ENCODE results near the gene ALG1L2.
"Not testable (repeated sequence)": the region's sequence is repeated elsewhere in the genome, so short reads cannot be mapped to it uniquely, and the experiment has no call there.

Gene ALG1L2

DNA sequence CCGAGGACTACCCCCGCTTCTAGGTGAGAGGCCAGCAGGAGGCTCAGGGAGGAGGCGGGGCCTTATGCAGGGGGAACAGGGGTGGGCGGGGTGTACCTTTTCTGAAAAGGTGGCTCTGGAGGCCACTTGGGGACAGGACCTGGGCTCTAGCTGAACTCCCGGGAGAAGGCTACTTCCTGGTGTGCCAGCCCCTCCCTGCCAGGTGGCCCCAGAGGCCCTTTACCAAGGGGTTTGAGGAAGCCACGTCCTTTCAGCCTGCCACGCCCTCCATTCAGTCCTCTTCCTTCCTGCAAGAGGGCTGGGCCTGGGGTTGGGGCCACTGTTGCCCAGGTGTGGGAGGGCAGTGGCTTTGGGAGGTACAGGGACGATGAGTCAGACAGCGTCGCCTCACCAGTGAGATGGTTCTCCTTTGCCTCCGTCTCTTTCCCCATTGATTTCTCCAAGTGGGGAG is 12.9 kb downstream of the ALG1L2 start:
- peak in 1 of 2 donors; percentile 46 for DNase-seq

DNA sequence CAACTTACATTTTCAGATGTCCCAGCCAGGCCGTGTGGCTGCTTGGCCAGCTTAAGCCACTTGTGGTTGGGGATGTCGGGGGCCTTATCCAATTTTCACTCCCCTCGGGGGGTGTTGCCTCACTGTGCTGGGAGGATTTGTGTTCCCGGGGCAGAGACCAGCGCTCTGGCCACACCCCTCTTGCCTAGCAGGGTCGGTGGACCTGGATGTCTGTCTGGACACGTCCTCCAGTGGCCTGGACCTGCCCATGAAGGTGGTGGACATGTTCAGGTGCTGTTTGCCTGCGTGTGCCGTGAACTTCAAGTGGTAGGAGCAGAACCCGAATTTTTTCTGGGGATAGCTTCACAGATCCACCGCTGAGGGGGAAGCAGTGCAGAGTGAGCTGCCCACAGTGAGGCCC is 14.2 kb downstream of the ALG1L2 start:
- not testable (repeated sequence) for DNase-seq

DNA sequence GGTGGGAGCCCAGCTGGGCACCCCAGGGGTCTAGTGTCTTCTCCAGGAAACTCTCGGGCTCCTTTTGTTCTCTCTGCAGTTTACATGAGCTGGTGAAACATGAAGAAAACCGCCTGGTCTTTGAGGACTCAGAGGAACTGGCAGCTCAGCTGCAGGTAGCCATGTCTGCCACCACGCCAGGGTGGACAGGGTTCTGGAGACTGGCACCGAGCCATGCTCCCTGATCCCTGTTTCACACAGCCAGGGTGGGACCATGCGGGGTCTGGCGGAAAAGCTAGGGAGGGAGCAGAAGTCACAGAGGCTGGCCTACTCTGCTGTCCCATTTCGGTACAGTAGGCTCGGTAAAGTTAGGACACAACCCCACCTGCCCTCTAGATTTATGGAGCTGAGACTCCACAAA is 15.5 kb downstream of the ALG1L2 start:
- DNase-seq, result not testable (repeated sequence)

DNA sequence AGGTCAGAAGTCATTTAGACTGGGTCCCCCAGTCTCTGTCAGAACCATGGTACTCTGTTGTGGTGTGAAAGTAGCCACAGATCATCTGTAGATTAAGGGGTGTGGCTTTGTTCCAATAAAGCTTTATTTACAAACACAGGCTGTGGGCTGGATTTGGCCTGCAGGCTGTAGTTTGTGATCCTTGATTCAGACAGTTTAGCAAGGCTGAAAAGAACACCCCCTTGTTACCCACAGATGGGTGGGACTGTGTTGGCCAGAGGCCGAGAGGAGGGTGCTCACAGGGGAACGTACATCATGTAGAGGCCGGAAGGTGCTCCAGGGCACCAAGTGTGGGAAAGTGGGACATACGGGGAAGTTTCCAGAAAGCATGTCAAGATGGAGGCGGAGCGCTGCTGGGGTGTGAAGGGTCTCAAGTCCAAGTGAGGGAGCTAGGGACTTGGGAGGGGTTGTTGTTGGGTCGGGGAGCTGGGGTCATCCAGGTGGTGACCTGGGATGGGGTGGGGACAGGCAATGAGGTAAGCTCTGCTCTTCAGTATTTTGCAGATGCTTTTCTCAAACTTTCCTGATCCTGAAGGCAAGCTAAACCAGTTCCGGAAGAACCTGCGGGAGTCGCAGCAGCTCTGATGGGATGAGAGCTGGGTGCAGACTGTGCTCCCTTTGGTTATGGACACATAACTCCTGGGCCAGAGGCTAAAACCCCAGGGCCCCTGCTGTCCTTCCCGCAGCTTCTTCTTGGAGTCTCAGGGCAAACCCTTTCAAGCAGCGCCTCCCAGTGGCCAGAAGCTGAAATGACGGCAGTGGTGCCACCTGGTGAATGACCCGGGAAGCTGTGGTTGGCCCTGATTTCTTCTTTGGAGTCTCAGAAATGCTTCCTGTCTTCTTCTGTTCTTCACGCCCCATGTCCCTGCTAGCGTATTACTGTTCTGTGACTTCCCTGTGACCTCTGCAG is 16.3 kb downstream of the ALG1L2 start:
- not testable (repeated sequence) for DNase-seq

DNA sequence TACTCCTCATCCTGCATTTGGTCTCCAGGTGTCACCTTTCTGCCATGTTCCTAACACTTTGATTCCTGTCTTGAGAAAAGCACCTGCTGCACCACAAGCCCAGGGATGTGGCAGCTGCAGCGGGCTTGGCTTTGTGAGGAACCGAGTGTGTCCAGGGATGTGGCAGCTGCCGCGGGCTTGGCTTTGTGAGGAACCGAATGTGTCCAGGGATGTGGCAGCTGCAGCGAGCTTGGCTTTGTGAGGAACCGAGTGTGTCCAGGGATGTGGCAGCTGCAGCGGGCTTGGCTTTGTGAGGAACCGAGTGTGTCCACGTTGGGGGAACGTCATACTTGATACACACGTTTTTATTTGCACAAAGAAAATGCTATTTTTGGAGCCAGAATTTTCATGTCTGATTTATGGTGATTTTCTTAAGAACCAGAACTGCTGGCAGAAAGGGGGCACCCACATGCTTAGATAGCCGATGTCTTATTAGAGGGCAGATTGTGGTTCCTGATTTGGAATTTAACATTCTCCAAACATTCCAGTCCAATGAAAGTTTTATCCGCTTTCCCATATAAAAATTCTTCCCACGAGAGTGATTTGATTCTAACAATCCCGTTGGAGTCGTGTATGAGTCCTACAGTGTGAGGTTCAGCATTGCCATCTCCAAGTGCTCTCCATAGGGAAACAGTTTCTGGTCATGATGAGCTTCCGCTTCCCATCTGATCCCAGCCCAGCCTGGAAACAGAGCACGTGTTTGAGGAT is 17.2 kb downstream of the ALG1L2 start:
- not testable (repeated sequence) for DNase-seq

DNA sequence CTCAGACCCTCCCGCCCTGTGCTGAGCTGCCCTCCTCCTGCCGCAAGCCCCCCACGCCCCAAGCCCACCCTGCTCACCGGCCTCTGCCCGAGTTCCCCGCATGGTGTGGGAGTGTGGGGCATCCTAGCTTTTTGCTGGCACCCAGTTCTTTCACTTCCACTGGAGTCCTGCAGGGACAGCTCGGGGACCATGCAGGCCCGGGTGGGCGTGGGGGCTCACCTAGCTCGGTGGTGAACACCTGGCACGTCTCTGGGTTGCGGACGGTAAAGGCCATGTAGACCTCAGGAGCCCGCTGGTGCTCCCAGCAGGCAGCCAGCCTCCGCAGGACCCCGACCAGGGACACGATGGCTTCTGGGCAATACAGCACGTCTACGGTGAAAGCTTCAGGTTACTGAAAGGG is 20.9 kb downstream of the ALG1L2 start:
- DNase-seq, result not testable (repeated sequence)

DNA sequence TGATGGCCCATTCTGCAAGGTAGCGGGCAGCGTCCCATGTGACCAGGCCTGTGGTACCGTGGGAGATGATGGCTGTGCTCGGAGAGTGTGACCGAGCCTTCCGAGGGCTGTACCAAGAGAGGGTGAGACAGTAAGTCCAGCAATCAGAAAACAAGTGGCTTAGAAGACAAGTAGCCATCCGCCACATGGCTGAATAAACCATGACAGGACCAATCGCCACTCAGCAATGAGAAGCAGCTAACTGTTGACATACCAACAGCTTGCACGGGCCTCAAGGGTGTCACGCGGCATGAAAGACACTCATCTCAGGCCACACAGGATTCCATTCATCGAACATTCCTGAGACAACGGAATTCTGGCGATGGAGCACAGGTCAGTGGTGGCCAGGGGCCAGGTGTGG is 22.6 kb downstream of the ALG1L2 start:
- not testable (repeated sequence) for DNase-seq

DNA sequence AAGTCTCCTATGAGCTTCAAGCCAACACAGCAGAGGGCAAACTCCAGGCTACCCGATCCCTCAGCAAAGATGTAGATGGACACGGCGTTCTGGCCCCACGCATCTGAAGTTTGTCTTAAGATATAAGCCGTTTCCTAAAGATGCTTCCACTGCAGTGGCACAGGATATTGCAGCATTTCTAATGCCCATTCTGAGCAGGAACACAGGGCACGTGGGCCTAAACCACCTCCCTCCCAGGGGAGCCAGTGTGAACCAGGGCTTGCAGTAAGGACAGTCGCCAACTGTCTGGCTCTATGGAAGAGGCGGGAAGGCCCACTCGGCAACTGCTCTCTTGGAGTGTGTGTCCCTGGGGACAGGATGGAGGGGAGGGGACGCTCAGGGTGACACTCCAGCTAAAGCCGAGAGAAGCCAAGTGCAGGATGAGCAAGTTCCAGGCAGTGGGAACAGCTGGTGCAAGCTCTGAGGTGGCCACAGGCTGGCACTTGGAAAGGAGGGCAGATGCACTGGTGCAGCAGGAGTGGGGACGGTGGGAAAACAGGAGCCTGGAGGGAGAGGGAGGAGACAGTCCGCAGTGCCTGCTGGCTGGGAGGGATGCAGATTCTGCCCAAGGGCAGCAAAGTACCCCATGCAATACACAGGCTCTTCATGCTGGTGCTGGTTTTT is 25.8 kb downstream of the ALG1L2 start:
- DNase-seq, result not testable (repeated sequence)

DNA sequence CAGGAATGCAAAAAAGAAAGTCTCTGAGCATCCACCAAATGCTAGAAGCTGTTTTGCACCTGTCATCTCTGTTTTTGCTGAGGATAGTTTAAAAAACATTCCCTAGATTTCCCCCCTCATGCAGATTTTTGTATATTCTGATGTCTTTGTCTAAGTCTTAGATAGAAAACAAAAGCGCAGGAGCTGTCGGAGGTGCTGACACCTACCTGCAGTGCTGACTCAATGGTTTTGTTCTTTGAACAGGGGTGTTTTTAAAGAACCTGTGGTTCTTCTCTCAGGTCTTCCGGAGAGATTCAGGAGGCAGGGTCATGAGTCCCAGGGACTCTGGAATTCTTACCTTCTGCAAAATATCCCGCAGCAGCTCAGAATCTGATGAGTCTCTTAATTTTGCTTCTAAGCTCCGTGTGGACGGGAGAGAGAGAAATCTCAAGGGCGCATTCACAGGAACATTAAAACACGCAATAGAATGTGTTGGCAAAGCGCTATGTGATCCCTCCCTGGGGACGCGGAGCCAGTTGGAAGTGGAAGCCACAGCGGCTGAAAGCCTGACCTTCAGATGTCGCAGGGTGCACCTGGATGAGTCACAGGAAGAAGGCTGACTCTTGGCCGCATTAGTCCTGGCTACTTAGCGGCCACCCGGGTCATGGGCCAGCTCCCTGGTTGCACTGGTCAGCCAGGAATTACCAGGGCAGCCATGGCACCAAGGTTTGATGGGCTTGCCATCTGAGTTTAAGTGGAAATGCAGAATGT is 27.4 kb downstream of the ALG1L2 start:
- DNase-seq, result not testable (repeated sequence)

DNA sequence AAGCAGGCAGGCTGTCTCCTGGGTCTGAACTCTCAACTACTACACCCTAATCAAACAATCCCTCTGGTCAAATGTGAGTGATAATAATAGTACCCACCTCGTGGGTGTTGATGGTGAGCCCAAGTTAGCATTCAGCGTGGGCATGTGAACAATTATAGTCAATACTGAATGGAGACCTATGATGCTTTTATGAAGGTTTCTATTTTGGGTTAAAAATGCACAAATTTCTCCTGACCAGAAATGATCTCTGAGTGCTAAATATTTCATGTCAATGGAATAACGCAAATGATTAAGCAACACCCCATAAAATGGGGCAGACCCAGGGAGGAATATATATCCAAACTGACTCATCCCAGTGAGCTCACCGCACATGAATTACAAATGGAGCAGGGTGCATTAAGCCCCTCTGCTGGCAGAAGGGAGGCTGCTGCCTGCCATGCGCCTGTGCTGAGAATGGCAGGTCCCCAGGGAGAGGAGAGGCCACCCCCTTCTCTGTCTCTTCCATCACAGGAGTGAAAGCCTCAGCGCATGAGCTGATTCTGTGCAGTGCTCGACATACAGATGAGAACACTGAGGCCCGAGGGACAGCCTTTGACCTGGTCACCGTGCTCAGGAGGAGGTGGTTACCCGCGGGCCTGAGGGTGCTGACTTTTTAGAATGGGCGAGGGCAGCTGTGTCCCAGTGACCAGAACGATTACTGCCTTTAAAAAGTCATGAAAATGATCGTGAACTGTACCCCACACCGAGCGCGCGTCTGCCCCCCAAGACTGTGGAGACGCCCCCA is 28.9 kb downstream of the ALG1L2 start:
- DNase-seq, result peak in 1 of 2 donors; percentile 9

DNA sequence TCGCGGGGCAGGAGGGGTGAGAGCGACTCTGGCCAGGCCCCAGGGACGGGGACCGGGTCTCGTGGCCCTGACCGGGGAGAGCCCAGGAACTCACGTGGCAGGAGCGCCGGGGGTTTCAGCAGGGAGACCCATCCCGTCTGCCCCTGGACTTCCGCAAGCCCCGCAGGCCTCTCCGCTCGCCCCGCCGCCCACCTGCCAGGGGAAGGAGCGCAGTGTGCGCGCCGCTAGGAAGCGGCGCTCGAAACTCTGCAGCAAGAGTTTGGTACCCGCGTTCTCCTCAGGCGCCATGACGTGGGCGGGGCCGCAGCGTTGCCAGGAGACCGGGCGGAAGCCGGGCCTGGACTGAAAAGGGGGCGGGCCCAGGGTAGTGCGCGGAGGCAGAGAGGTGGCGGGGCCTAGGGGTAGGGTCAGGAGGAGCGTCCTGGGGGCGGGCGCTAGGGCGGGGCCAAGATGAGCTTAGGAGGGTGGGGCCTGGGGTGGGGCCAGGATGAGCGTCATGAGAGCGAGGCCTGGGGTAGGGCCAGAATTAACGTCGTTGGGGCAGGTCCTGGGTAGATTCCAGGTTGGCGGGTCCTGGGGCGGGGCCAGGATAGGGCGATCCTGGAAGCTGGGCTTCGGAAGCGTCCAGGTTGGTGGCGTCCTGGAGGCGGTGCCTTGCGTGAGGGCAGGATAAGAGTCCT is 29.7 kb downstream of the ALG1L2 start:
- DNase-seq, result peak; percentile 98 to 99

DNA sequence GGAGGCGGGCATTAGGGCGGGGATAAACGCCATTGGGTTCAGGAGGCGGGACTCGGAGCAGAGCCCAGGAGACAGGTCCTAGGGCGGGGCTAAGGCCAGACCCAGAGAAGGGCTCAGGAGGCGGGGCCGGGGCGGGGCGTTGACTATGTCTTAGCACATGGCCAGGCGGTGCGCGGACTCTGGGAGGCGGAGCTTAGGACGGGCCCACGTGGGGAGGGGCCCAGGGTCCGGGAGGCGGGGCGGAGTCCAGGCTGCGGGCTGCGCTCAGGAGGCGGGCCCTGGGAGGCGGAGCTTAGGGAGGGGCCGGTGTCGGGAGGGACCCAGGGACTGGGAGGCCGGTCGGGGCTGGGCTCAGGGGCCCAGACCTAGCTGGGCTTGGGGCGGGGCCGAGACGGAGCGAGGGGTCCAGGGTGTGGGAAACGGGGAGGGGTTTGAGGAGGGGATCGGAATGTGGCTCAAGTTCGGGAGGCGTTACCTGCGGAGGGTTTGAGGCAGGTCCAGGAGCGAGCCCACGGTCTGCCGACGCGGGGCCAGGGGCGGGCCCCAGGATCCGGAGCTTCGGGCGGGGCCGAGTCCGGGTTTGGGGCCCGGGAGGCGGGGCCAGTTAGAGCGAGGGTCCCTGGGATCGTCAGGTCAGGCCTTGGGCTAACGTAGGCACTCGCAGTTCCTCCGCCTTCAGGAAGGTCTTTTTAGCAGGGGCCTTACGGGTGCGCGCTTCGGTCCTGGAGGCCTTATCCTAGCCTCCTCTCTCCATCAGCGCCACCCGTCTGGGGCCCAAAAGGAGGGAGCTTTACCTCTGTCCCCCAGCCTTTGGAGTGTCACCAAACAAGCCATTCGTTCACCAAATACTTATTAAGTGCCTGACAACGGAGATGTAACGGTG is 30.5 kb downstream of the ALG1L2 start:
- peak; percentile 91 to 96 for DNase-seq

DNA sequence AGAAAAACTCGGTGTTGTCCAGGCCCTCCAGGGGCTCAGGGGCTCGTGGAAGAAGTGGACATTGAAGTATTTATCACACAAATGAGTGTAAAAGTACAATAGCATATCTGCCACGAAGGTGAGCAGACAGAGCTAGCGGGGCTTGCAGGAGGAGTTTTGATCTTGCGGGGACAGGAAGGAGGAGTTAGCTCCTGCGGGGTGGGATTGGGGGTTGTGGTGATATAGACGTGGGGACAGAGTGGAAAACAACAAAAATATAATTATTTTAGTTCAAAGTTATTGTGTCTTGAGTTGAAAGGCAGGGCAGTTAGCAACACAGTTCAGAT is 31.1 kb downstream of the ALG1L2 start:
- not testable (repeated sequence) for DNase-seq

DNA sequence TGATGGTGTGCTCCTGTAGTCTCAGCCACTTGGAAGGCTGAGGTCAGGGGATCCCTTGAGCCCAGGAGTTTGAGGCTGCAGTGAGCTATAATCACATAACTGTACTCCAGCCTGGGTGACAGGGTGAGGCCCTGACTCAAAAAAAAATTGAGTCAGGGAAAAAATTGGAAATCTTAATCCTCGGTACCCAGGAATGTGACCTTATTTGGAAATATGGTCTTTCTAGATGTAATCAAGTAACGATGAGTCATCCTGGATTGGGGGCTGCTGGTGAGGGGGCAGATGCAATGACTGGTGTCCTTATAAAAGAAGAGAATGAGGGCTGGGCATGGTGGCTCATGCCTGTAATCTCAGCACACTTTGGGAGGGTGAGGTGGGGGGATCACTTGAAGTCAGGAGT is 33.8 kb downstream of the ALG1L2 start:
- DNase-seq, result not testable (repeated sequence)

DNA sequence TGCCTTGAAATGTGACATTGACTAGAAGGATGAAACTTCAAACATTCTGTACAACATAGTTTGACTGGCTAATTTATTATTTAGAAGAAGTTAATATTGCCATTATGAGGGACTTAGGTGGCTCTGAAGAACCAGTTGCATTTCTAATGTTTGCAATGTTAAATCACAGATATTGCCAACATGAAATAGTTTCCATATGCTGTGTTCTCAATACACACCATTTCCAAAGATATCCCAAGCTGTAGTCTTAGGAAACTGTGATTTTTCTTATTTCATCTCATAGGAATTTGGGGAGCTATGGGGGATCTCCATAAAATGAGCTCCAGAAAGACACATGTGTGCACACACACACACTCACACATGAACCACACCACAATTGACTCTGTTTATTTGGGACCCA is 36.3 kb downstream of the ALG1L2 start:
- no peak for DNase-seq

DNA sequence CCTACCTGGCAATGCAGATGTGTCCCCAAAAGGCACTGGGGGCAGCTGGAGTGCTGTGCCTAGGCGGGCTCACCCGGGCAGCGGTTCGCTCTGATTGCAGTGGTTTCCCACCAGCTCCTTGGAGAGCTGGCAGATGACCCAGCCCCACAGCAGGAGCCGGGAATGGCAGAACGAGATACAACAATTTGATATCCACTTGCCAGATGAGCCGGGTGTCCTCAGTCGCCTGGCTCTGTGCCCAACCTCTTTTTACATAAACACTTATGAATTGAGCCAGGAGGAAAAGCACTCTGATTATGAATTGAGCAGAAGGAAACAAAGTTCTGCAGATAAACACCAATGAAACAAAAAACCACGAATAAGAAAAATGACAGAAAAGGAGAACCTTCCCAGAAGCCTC is 38.2 kb downstream of the ALG1L2 start:
- not testable (repeated sequence) for DNase-seq

DNA sequence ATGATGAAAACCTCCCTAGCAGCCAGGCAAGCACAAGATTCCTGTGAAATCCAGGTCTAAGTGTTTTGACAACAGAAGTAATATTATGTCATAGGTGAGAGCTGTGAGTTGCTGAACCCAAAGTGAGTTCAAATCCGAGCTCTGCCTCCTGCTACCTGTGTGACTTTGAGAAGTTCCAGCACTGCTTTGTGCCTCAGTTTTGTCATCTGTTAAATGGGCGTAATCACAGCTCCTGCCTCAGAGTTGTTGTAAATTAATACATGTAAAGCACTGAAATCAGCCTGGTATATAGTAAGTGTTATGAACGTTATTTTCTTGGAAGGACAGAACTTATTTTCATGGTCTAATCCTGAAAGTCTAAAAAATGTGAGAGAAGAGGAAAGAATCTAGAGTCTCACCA is 38.7 kb downstream of the ALG1L2 start:
- not testable (repeated sequence) for DNase-seq

DNA sequence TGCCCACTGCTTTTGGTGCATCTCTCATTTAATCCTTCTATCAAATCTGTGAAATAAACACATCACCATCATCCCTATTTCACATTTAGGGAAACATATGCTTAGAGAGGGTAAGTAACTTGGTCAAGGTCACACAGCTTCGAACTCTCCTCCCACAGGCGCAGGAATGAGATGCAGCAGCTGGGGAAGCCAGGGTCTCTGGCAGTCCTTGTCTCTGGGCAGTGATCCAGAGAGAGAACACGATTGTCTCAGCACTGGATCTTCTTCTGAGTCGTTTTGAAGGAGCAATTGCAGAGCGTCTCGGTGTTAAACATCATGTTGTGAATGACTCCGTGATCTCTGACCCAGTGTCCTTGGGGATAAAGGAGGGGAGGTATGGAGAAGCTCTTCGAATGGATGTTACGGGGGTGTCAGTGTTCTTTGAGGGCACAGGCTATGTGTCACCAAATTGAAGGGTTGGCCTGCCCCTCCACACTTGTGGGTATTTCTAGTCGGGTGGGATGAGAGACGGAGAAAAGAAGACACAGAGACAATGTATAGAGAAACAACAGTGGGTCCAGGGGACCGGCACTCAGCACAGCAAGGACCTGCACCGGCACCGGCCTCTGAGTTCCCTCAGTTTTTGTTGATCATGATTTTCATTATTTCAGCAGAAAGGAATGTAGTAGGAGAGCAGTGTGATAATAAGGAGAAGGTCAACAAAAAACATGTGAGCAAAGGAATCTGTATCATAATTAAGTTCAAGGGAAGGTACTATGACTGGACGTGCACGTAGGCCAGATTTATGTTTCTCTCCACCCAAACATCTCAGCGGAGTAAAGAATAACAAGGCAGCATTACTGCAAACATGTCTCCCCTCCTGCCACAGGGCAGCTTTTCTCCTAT is 41.5 kb downstream of the ALG1L2 start:
- DNase-seq, result not testable (repeated sequence)

DNA sequence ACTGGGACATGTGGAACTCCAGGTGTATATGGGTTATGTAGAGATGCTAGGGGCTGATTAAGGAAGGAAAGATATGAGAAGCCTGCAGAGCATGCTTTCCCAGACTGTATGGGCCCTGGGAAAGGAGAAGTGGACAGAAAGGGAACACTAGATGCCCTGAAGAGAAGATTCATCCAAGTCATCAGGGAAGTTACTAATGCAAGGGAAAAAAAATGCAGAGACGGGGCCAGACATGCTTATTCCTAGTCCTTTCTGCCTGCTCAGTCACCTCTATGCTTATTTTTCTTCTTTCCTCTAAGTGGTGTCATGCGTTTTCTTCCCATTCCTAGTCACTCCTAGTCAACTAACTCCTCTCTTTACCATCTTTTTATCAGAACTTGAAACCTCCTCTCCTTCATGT is 43.8 kb downstream of the ALG1L2 start:
- DNase-seq, result peak; percentile 7 to 17
